Esophagus squamous epithelium (tissue), 5 donors: ENCODE measurements around the gene SH3BP5L. TPM values are rescaled to one million over a fixed set of nuclear protein-coding genes. Genes with fewer than 3 reads are reported as not detected.

Experiments
- DNase-seq: peaks from one replicate; lab custom pipeline; 2025; lab: John Stamatoyannopoulos, UW
- H3K27ac ChIP-seq, 4 donors: fragments of 200-600 bp; sonication (generic); one replicate each; pipeline ENCODE4 v1.5.1; 2016 to 2019; ENCODE audit warnings: mild to moderate bottlenecking in 1 of 4
- H3K27me3 ChIP-seq, 4 donors: fragments of 200-600 bp; sonication (generic); 1 replicate in 3 of 4; 2 replicates in 1 of 4; pipeline versions ENCODE4 v1.5.1 to v1.6.0; 2017 to 2021; ENCODE audit warnings: antibody characterized with exemption in 1 of 4
- H3K36me3 ChIP-seq, 3 donors: fragments of 200-600 bp; sonication (generic); one replicate each; pipeline ENCODE4 v1.5.1; 2016 to 2019
- H3K4me1 ChIP-seq, 3 donors: fragments of 200-600 bp; sonication (generic); one replicate each; pipeline ENCODE4 v1.5.1; 2017 to 2019
- H3K4me3 ChIP-seq, 4 donors: fragments of 200-600 bp; sonication (generic); 1 replicate in 3 of 4; 2 replicates in 1 of 4; pipeline ENCODE4 v1.5.1; 2016 to 2019; ENCODE audit warnings: mild to moderate bottlenecking in 2 of 4, moderate library complexity in 1 of 4
- H3K9me3 ChIP-seq, 3 donors: fragments of 200-600 bp; sonication (generic); one replicate each; pipeline ENCODE4 v1.5.1; 2016 to 2019
- POLR2A ChIP-seq, 4 donors: fragments of 450-650 bp; IDR thresholded peaks; one replicate each; pipeline ENCODE4 v1.6.1; 2017; ENCODE audit warnings: antibody characterized with exemption in 4 of 4, mild to moderate bottlenecking in 4 of 4, moderate library complexity in 3 of 4
- WGBS, 2 donors: methylation state at CpG; one replicate each; pipeline ENCODE4 v1.1.5; 2018; 5-methylcytosine and 5-hydroxymethylcytosine counted together
- intact Hi-C: fragments of 100-400 bp; cut with DNase I; formaldehyde crosslinking; loops from one replicate; pipeline ENCODE4 v1.15.0; 2022
- total RNA-seq, 4 donors: library from RNA; depleted of rRNA; stranded (reverse); fragments of >200 nt; gene quantifications; one replicate each; pipeline ENCODE4 v1.1.0, GENCODE V29; 2016
- TF ChIP-seq, protein P1 (sequence below), 6 experiments: fragments of 450-650 bp in 4 of 6; fragments of 200-600 bp in 2 of 6; sonication (generic) in 2 of 6; IDR thresholded peaks; one replicate each; pipeline ENCODE4 v1.5.1; 2016 to 2019; ENCODE audit warnings: antibody characterized with exemption in 6 of 6, mild to moderate bottlenecking in 4 of 6, moderate library complexity in 4 of 6
- donor health status: DM: yes; HTN: yes; CAD: no.

SH3BP5L gene
- total RNA-seq, 4 donors from 2014 or later = 19.2 to 23.1 (median 21.9) TPM

GRCh38 chr1:248856176-248856575 is 30.5 kb upstream of the SH3BP5L start:
- H3K27me3 ChIP-seq = no peaks in the 10 kb centered on the region
- peaks cover 10 to 48% (median 10%) of the 10 kb centered on the region in 3 donors for H3K4me1 ChIP-seq
- H3K36me3 ChIP-seq = peaks cover 0 to 51% (median under 1%) of the 10 kb centered on the region in 3 donors
- intact Hi-C loops = no loop called here
- TF ChIP-seq POLR2A (IDR thresholded peaks at IDR 0.05) = no peak
- TF ChIP-seq, protein P1, sequence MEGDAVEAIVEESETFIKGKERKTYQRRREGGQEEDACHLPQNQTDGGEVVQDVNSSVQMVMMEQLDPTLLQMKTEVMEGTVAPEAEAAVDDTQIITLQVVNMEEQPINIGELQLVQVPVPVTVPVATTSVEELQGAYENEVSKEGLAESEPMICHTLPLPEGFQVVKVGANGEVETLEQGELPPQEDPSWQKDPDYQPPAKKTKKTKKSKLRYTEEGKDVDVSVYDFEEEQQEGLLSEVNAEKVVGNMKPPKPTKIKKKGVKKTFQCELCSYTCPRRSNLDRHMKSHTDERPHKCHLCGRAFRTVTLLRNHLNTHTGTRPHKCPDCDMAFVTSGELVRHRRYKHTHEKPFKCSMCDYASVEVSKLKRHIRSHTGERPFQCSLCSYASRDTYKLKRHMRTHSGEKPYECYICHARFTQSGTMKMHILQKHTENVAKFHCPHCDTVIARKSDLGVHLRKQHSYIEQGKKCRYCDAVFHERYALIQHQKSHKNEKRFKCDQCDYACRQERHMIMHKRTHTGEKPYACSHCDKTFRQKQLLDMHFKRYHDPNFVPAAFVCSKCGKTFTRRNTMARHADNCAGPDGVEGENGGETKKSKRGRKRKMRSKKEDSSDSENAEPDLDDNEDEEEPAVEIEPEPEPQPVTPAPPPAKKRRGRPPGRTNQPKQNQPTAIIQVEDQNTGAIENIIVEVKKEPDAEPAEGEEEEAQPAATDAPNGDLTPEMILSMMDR (IDR thresholded peaks at IDR 0.05) = no peak
- no peak overlapping the region for H3K4me3 ChIP-seq
- no peak for DNase-seq
- no peak overlapping the region for H3K27ac ChIP-seq
- H3K9me3 ChIP-seq = no peaks in the 10 kb centered on the region
- 100% methylated on average over 1 of the region's 1 CpG for WGBS, 2 donors

GRCh38 chr1:248855580-248855979 is 29.9 kb upstream of the SH3BP5L start:
- Histone ChIP-seq H3K4me1 (peaks cover 10 to 48% (median 10%) of the 10 kb centered on the region in 3 donors), H3K27ac (no peak overlapping the region), H3K27me3 (no peaks in the 10 kb centered on the region), H3K4me3 (no peak overlapping the region), H3K36me3 (peaks cover 0 to 57% (median 7%) of the 10 kb centered on the region in 3 donors), H3K9me3 (no peaks in the 10 kb centered on the region)
- 100% methylated on average over 1 of the region's 6 CpGs; no CpG with 5 or more reads in 1 of the 2 donors for WGBS, 2 donors
- TF ChIP-seq, protein P1 (IDR thresholded peaks at IDR 0.05) = no peak
- TF ChIP-seq POLR2A (IDR thresholded peaks at IDR 0.05) = no peak
- DNase-seq = no peak
- intact Hi-C loops = no loop called here

GRCh38 chr1:248853663-248854375 is 28.1 kb upstream of the SH3BP5L start:
- no peak for DNase-seq
- TF ChIP-seq, protein P1 (IDR thresholded peaks at IDR 0.05) = no peak
- TF ChIP-seq POLR2A (IDR thresholded peaks at IDR 0.05) = no peak
- Histone ChIP-seq H3K27me3 (no peaks in the 10 kb centered on the region), H3K27ac (no peak overlapping the region), H3K36me3 (peaks cover 0 to 75% (median 21%) of the 10 kb centered on the region in 3 donors), H3K4me3 (no peak overlapping the region), H3K9me3 (no peaks in the 10 kb centered on the region), H3K4me1 (peaks cover 5 to 41% (median 10%) of the 10 kb centered on the region in 3 donors)
- intact Hi-C loops = no loop called here
- 78 to 89% methylated on average over 8 of the region's 8 CpGs for WGBS, 2 donors

- TF ChIP-seq, protein P1 (IDR thresholded peaks at IDR 0.05) = no peak
- no peak for TF ChIP-seq POLR2A (IDR thresholded peaks at IDR 0.05)
- no peaks in the 10 kb centered on the region for H3K27me3 ChIP-seq
- intact Hi-C loops = no loop called here
- no peak overlapping the region for H3K4me3 ChIP-seq
- H3K27ac ChIP-seq = no peak overlapping the region
- 70 to 74% methylated on average over 7 of the region's 7 CpGs for WGBS, 2 donors
- H3K9me3 ChIP-seq = no peaks in the 10 kb centered on the region
- DNase-seq = no peak
- H3K4me1 ChIP-seq = peaks cover 3 to 31% (median 8%) of the 10 kb centered on the region in 3 donors
- peaks cover 8 to 85% (median 32%) of the 10 kb centered on the region in 3 donors for H3K36me3 ChIP-seq
Observed at GRCh38 chr1:248852481-248853405, 27.0 kb upstream of the SH3BP5L start.
